Endodermal cell (in vitro differentiated cells): ENCODE results near the gene ARMC8. TPM values are rescaled to one million over a fixed set of nuclear protein-coding genes. Genes with fewer than 3 reads are reported as not detected.

Experiments used
- DNase-seq: peaks from one replicate; pipeline ENCODE4 v3.0.0-alpha.2; 2017
- H3K27ac ChIP-seq: 2 replicates; pipeline ENCODE4 v1.5.1; 2013; ENCODE audit warnings: mild to moderate bottlenecking, low read depth, low read length, moderate library complexity
- H3K27me3 ChIP-seq: 2 replicates; pipeline ENCODE4 v1.6.1; 2013; ENCODE audit warnings: mild to moderate bottlenecking, low read length, moderate library complexity; ENCODE audit not compliant: insufficient read depth, control insufficient read depth, poor library complexity, severe bottlenecking
- H3K36me3 ChIP-seq: 2 replicates; pipeline ENCODE4 v1.7.0; 2013; ENCODE audit warnings: mild to moderate bottlenecking, low read length, moderate library complexity; ENCODE audit not compliant: control insufficient read depth, insufficient read depth
- H3K4me1 ChIP-seq: one replicate; pipeline ENCODE4 v1.7.0; 2013; ENCODE audit warnings: low read length; ENCODE audit not compliant: control insufficient read depth, insufficient read depth
- H3K4me3 ChIP-seq: 2 replicates; pipeline ENCODE4 v1.5.1; 2013; ENCODE audit warnings: mild to moderate bottlenecking, low read length, moderate library complexity
- H3K9ac ChIP-seq: 2 replicates; pipeline ENCODE4 v1.6.1; 2013; ENCODE audit warnings: mild to moderate bottlenecking, low read length, moderate library complexity; ENCODE audit not compliant: poor library complexity, severe bottlenecking; ENCODE audit errors: extremely low read depth
- H3K9me3 ChIP-seq: 2 replicates; pipeline ENCODE4 v1.6.1; 2013; ENCODE audit warnings: mild to moderate bottlenecking, low read length, moderate library complexity; ENCODE audit not compliant: control insufficient read depth
- H3K27ac Mint-ChIP-seq: 2 replicates; pipeline ENCODE4 v1.8.0; 2020; ENCODE audit warnings: mixed read lengths
- H3K27me3 Mint-ChIP-seq: 2 replicates; pipeline ENCODE4 v1.8.0; 2021; ENCODE audit warnings: mild to moderate bottlenecking, mixed read lengths; ENCODE audit not compliant: insufficient read depth
- H3K36me3 Mint-ChIP-seq: 2 replicates; pipeline ENCODE4 v1.8.0; 2020; ENCODE audit warnings: low read depth, mixed read lengths
- H3K4me1 Mint-ChIP-seq: 2 replicates; pipeline ENCODE4 v1.8.0; 2020; ENCODE audit warnings: mixed read lengths
- H3K4me3 Mint-ChIP-seq: 2 replicates; pipeline ENCODE4 v1.8.0; 2020; ENCODE audit warnings: mild to moderate bottlenecking, moderate library complexity, mixed read lengths
- H3K9me3 Mint-ChIP-seq: 2 replicates; pipeline ENCODE4 v1.8.0; 2020; ENCODE audit warnings: mild to moderate bottlenecking, mixed read lengths
- CTCF ChIP-seq: fragments of 200-600 bp; sonication (generic); conservative IDR thresholded peaks from 2 replicates; pipeline ENCODE4 v1.5.0; 2021; ENCODE audit warnings: antibody characterized with exemption, mild to moderate bottlenecking
- WGBS, 2 experiments: methylation state at CpG; one replicate each; pipeline versions ENCODE4 v1.1.5 to v1.1.7; 2013; ENCODE audit warnings: missing lambda C conversion rate in 2 of 2, mixed read lengths in 1 of 2; ENCODE audit not compliant: insufficient coverage in 1 of 2, insufficient read length in 1 of 2; 5-methylcytosine and 5-hydroxymethylcytosine counted together
- total RNA-seq, 2 donors: library from RNA; stranded (reverse); fragmentation: NEBNext Ultra II Directional in 1 of 2; extraction: Animal tissue kit (Norgen Biotek cat#: 25700) in 1 of 2; gene quantifications; 2 replicates in 1 of 2; 3 replicates in 1 of 2; pipeline ENCODE4 v1.2.1, GENCODE V29; 2021

ARMC8 gene
- total RNA-seq, 2 donors from 2014 or later = 58.6 to 60.4 TPM

GRCh38 chr3:138256022-138256421 lies 68.9 kb downstream of the ARMC8 start:
- WGBS, 2 experiments = 95% methylated on average over 1 of the region's 1 CpG; no CpG with 5 or more reads in 1 of the 2 experiments
- peaks cover 13% of the 10 kb centered on the region for H3K36me3 Mint-ChIP-seq
- Histone ChIP-seq H3K9ac (no peak overlapping the region), H3K9me3 (no peaks in the 10 kb centered on the region), H3K4me1 (no peaks in the 10 kb centered on the region), H3K27ac (no peak overlapping the region), H3K4me3 (no peak overlapping the region), H3K27me3 (no peaks in the 10 kb centered on the region), H3K36me3 (peaks cover 12% of the 10 kb centered on the region)
- no peaks in the 10 kb centered on the region for H3K9me3 Mint-ChIP-seq
- TF ChIP-seq CTCF = no peak
- no peak for DNase-seq
- H3K27ac Mint-ChIP-seq = no peak overlapping the region
- no peak overlapping the region for H3K4me3 Mint-ChIP-seq
- H3K4me1 Mint-ChIP-seq = no peaks in the 10 kb centered on the region
- H3K27me3 Mint-ChIP-seq = no peaks in the 10 kb centered on the region

- Mint-ChIP-seq H3K36me3 (peaks cover 7% of the 10 kb centered on the region), H3K27ac (no peak overlapping the region), H3K4me1 (no peaks in the 10 kb centered on the region), H3K4me3 (no peak overlapping the region), H3K9me3 (no peaks in the 10 kb centered on the region), H3K27me3 (no peaks in the 10 kb centered on the region)
- no peaks in the 10 kb centered on the region for H3K4me1 ChIP-seq
- H3K27ac ChIP-seq = no peak overlapping the region
- H3K27me3 ChIP-seq = no peaks in the 10 kb centered on the region
- H3K9me3 ChIP-seq = no peaks in the 10 kb centered on the region
- H3K36me3 ChIP-seq = no peaks in the 10 kb centered on the region
- DNase-seq = no peak
- no peak overlapping the region for H3K9ac ChIP-seq
- 97 to 100% methylated on average over 1 of the region's 1 CpG for WGBS, 2 experiments
- no peak overlapping the region for H3K4me3 ChIP-seq
- TF ChIP-seq CTCF = no peak
Observed at GRCh38 chr3:138257986-138258385, 70.9 kb downstream of the ARMC8 start.

- H3K9ac ChIP-seq = no peak overlapping the region
- WGBS, 2 experiments = 92 to 97% methylated on average over 4 of the region's 4 CpGs
- Mint-ChIP-seq H3K36me3 (peaks cover 11% of the 10 kb centered on the region), H3K9me3 (no peaks in the 10 kb centered on the region), H3K4me1 (no peaks in the 10 kb centered on the region), H3K4me3 (no peak overlapping the region), H3K27ac (no peak overlapping the region), H3K27me3 (no peaks in the 10 kb centered on the region)
- H3K36me3 ChIP-seq = peaks cover 6% of the 10 kb centered on the region
- H3K27me3 ChIP-seq = no peaks in the 10 kb centered on the region
- no peak for TF ChIP-seq CTCF
- no peak overlapping the region for H3K4me3 ChIP-seq
- H3K9me3 ChIP-seq = no peaks in the 10 kb centered on the region
- H3K4me1 ChIP-seq = no peaks in the 10 kb centered on the region
- DNase-seq = no peak
- no peak overlapping the region for H3K27ac ChIP-seq
Observed at GRCh38 chr3:138259126-138259525, 72.0 kb downstream of the ARMC8 start.
